ENCODE results near the gene ROR2. TPM values are rescaled to one million over a fixed set of nuclear protein-coding genes. Genes with fewer than 3 reads are reported as not detected.

Gene ROR2
- total RNA-seq, 4 donors from 2014 or later = 35.6 to 67.6 (median 50.6) TPM

DNA sequence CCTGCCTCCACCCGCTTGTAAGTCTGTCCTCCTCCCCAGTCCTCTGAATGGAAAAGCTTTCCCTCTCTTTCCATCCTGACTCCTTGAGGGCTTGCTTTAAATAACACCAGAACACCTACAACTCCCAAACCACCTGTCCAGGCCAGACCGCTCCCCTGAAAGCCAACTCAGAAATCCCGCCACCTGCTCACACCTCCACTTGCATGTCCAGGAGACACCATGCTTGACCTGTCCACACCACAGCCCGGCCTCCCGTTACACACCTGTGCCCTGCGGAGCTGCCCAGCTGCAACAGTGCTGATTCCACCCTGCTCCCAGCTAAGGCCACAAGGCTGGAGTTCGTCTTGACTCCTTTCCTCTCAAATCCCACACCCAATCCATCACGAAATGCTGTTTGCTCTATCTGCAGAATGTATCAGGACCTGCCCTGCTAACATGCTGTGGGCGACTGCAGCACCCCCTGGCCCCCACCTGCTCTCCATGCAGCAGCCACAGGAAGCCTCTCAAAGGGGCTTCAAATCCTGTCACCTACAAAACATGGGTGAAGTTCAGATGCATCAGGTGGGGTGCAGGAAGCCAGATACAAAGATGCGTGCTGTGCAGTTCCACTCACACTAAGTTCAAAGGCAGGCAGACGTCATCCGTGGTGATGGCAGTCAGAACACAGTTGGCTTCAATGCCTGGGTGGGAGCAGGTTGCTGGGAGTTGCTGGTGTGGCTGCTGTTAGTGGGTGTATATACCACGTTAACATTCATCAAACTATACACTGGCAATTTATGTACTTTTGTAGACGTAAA is 166.0 kb downstream of the ROR2 start:
- H3K4me1 ChIP-seq = no peaks in the 10 kb centered on the region
- H3K4me3 ChIP-seq = no peak overlapping the region
- H3K9me3 ChIP-seq = no peaks in the 10 kb centered on the region
- no peaks in the 10 kb centered on the region for H3K36me3 ChIP-seq
- no peaks in the 10 kb centered on the region for H3K27me3 ChIP-seq
- no peak for DNase-seq
- TF ChIP-seq, protein P1, sequence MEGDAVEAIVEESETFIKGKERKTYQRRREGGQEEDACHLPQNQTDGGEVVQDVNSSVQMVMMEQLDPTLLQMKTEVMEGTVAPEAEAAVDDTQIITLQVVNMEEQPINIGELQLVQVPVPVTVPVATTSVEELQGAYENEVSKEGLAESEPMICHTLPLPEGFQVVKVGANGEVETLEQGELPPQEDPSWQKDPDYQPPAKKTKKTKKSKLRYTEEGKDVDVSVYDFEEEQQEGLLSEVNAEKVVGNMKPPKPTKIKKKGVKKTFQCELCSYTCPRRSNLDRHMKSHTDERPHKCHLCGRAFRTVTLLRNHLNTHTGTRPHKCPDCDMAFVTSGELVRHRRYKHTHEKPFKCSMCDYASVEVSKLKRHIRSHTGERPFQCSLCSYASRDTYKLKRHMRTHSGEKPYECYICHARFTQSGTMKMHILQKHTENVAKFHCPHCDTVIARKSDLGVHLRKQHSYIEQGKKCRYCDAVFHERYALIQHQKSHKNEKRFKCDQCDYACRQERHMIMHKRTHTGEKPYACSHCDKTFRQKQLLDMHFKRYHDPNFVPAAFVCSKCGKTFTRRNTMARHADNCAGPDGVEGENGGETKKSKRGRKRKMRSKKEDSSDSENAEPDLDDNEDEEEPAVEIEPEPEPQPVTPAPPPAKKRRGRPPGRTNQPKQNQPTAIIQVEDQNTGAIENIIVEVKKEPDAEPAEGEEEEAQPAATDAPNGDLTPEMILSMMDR (IDR thresholded peaks at IDR 0.05) = no peak
- TF ChIP-seq POLR2A (IDR thresholded peaks at IDR 0.05) = no peak
- H3K27ac ChIP-seq = no peak overlapping the region
- intact Hi-C loops (cut with DNase I; ENCODE audit: low total_unique reads) = no loop called here

DNA sequence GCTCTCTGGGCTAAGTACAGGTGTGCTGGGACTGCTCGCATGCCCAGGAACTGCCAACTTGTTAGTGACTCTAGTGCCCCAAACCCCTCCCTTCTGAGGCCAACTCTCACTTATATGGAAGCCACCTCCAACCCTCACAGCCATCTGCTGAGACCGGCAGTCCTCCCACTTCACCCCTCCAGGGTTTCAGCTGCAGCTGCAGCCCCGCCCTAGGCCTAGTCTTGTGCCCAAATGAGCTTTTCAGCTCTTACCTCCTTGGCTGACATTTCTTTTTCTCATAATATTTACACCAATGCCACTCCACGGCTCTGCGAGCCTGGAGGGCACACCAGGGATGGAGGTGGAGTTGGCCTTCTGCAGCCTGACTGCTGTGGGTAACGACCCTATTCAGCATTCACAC is 166.6 kb downstream of the ROR2 start:
- H3K36me3 ChIP-seq = no peaks in the 10 kb centered on the region
- H3K27me3 ChIP-seq = no peaks in the 10 kb centered on the region
- intact Hi-C loops (cut with DNase I; ENCODE audit: low total_unique reads) = no loop called here
- TF ChIP-seq, protein P1 (IDR thresholded peaks at IDR 0.05) = no peak
- no peak for TF ChIP-seq POLR2A (IDR thresholded peaks at IDR 0.05)
- no peaks in the 10 kb centered on the region for H3K9me3 ChIP-seq
- DNase-seq = no peak
- no peak overlapping the region for H3K4me3 ChIP-seq
- H3K27ac ChIP-seq = no peak overlapping the region
- no peaks in the 10 kb centered on the region for H3K4me1 ChIP-seq

DNA sequence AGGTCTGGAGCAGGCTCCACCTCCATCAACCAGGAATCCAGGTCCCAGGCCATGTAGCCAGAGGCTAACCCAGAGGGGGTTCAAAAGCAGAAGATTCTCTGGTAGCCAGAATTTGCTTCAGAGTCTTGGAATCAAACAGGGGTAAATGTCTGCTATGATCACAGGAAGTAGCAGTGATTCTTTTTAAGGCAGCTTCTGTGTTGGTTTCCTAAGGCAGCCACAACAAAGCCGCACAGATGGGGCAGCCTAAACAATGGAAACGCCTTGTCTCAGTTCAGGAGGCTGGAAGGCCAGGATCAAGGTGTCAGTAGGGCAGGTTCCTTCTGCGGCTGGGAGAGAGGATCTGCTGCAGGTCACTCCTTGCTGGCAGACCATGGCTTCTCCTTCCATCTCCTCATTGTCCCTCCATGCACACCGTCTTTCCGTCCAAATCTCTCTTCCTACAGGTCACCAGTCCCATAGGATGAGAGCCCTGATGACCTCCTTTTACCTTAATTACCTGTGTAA is 167.3 kb downstream of the ROR2 start:
- Histone ChIP-seq H3K27ac (no peak overlapping the region), H3K9me3 (no peaks in the 10 kb centered on the region), H3K4me1 (no peaks in the 10 kb centered on the region), H3K27me3 (no peaks in the 10 kb centered on the region), H3K36me3 (no peaks in the 10 kb centered on the region), H3K4me3 (no peak overlapping the region)
- no peak for DNase-seq
- TF ChIP-seq POLR2A (IDR thresholded peaks at IDR 0.05) = no peak
- TF ChIP-seq, protein P1 (IDR thresholded peaks at IDR 0.05) = no peak
- intact Hi-C loops (cut with DNase I; ENCODE audit: low total_unique reads) = no loop called here

DNA sequence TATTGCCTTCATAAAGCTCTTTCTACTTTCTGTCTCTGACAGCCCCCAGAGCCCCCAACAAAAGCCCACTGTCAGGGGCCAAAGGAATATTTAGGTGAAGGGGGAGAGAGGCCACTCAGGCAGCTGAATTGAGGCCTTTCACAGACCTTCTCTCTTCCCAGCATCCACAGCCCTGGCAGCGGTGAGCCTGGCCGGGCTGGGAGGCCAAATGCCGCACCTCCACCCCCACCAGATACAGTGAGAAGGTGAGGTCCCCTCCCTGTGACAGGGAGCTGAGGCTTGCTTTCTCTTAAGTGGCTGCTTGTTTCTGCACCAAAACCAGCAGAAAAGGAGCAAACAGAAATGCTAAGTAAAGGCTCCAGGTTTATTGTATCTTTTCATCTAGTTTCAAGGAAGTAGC is 168.1 kb downstream of the ROR2 start:
- no peak for TF ChIP-seq POLR2A (IDR thresholded peaks at IDR 0.05)
- TF ChIP-seq, protein P1 (IDR thresholded peaks at IDR 0.05) = no peak
- no peaks in the 10 kb centered on the region for H3K9me3 ChIP-seq
- no peaks in the 10 kb centered on the region for H3K4me1 ChIP-seq
- H3K27ac ChIP-seq = no peak overlapping the region
- H3K4me3 ChIP-seq = no peak overlapping the region
- H3K36me3 ChIP-seq = no peaks in the 10 kb centered on the region
- no peak for DNase-seq
- H3K27me3 ChIP-seq = no peaks in the 10 kb centered on the region
- intact Hi-C loops (cut with DNase I; ENCODE audit: low total_unique reads) = no loop called here

DNA sequence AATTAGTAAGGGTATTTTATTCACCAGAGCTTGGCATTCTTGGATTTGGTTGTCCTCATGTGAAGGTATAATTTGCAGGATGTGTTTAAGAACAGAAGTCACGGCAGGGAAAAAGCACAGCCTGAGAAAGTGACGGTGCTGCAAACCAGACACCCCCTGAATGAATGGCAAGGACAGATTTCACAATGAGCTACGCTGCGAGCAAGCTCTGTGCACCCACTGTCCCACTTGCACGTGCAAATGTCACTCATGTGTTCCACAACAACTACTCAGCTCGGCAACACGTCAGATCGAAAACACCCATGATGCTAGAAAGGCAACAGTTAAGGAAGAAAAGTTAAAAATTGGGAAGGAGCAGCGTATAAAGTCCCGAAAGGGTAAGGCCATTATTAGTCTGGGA is 168.9 kb downstream of the ROR2 start:
- Histone ChIP-seq H3K27ac (no peak overlapping the region), H3K4me3 (no peak overlapping the region), H3K36me3 (no peaks in the 10 kb centered on the region), H3K27me3 (no peaks in the 10 kb centered on the region), H3K9me3 (no peaks in the 10 kb centered on the region), H3K4me1 (no peaks in the 10 kb centered on the region)
- intact Hi-C loops (cut with DNase I; ENCODE audit: low total_unique reads) = no loop called here
- TF ChIP-seq POLR2A (IDR thresholded peaks at IDR 0.05) = no peak
- TF ChIP-seq, protein P1 (IDR thresholded peaks at IDR 0.05) = no peak
- DNase-seq = no peak

All from uterus (tissue), 4 donors.